Globus pallidus (tissue), 1 donor: ENCODE measurements around the gene B3GALT4.

Experiments used
- DNase-seq: peaks from one replicate; pipeline ENCODE4 v3.0.0-alpha.2; 2015; ENCODE audit warnings: low spot score

B3GALT4 gene

GRCh38 chr6:33292996-33293682 lies 16.2 kb downstream of the B3GALT4 start:
- no peak for DNase-seq

- DNase-seq, result no peak
These were observed 17.3 kb downstream of the B3GALT4 start for GRCh38 chr6:33294086-33294823.

- DNase-seq, result no peak
These were observed 18.9 kb downstream of the B3GALT4 start for GRCh38 chr6:33295621-33296369.

GRCh38 chr6:33296797-33297405 lies 20.0 kb downstream of the B3GALT4 start:
- no peak for DNase-seq

- DNase-seq, result no peak
These were observed 20.6 kb downstream of the B3GALT4 start for GRCh38 chr6:33297406-33297955.

GRCh38 chr6:33297956-33298772 lies 21.2 kb downstream of the B3GALT4 start:
- DNase-seq, result peak; percentile 47

GRCh38 chr6:33298773-33299236 lies 21.9 kb downstream of the B3GALT4 start, which contains the start of gene RGL2:
Gene RGL2, minus strand, starts transcription at chr6:33298942. Its CDS starts 332 bp downstream, at chr6:33298610.
- DNase-seq, result peak; percentile 83

- peak; percentile 89 for DNase-seq
These were observed 22.5 kb downstream of the B3GALT4 start for GRCh38 chr6:33299237-33299944.

- no peak for DNase-seq
These were observed 25.0 kb downstream of the B3GALT4 start for GRCh38 chr6:33301877-33302276.

- DNase-seq, result no peak
These were observed 27.3 kb downstream of the B3GALT4 start for GRCh38 chr6:33304216-33304615.

- no peak for DNase-seq
These were observed 28.1 kb downstream of the B3GALT4 start for GRCh38 chr6:33305052-33305451.

- DNase-seq, result no peak
These were observed 29.4 kb downstream of the B3GALT4 start for GRCh38 chr6:33306356-33306755.

GRCh38 chr6:33312361-33313104 lies 35.6 kb downstream of the B3GALT4 start:
- peak; percentile 53 for DNase-seq

GRCh38 chr6:33313105-33313708 lies 36.3 kb downstream of the B3GALT4 start:
- DNase-seq, result peak; percentile 42

GRCh38 chr6:33313709-33314514 lies 37.0 kb downstream of the B3GALT4 start, which contains the start of gene TAPBP:
Gene TAPBP, minus strand, starts transcription at chr6:33314078. Its CDS starts 37 bp downstream, at chr6:33314041.
- peak; percentile 61 for DNase-seq

GRCh38 chr6:33314515-33314942 lies 37.6 kb downstream of the B3GALT4 start:
- DNase-seq, result no peak

- no peak for DNase-seq
These were observed 38.2 kb downstream of the B3GALT4 start for GRCh38 chr6:33314943-33315792.
